Stimulated activated CD8-positive, alpha-beta memory T cell treated with anti-CD3 and anti-CD28 coated beads, Interleukin-7, amount 100 ng/mL, for 48 hours (primary cell): Measurements from ENCODE around the gene ZMIZ1.

ENCODE experiments used
- DNase-seq, 2 donors: peaks; one replicate each; pipeline ENCODE4 v3.0.0-alpha.2; 2020; ENCODE audit warnings: low read depth in 1 of 2; ENCODE audit errors: extremely low read depth in 1 of 2

The ZMIZ1 gene

DNA sequence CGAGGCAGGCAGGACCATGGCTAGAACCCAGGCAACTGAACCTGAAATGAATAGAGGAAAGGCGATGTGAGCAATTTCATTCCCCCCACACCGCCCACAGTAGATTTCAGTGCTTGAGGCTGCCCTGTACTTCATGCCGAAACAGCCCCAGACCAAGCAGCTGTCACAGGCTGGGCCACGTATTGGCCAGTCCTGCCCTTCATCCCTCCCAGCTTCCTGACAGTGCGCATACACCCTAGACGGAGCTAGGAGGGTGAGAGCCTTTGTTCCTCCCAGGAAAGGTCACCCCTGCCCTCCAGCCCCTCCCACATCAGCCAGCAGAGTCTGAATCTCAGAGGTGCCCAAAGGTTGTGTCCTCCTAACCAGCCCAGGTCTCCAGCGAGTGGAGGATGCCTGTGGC, 98.8 kb downstream of the ZMIZ1 start:
- no peak for DNase-seq

DNA sequence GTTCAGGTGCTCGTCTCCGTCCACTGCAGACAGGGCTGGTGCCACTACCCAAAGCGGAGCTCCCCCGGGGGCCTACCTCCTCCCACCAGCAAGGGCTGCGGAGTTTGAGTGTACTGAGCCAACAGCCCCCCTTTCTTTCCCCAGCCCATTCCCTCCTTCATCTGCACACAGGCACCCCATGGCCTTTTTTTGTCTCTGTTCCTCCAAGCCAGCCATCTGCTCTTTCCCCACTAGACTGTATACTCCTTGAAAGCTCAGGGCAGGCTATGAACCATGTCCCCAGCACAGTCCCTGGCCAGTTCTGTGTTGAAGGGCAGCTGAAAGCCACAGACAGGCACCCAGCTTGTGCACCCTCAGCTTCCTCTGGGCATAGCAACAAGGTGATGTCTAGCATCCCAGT, 99.4 kb downstream of the ZMIZ1 start:
- DNase-seq, result no peak

DNA sequence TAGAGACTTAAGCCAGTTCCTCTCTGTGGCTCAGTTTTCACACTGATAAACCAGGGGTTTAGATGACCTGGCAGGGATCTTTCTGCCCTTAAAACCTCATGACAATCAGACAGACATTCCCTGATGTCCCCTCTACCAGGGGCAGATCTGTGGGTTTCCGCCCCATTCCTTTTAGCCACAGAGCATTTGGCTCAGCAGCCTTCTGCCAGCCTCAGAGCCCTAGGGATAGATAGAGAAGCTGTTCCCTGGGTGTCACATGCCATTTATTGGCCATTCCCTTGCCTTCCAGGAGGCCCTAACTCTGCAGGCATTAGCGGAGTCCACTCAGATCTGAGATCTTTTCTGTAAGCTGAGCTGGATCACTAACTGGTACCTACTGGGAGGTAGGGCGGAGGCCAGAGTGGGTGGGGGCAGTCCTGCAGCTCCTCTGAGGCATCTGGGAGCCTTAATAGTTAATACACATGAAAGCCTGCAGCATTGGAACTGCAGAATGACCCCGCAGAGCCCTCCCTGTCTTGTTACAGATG, 101.5 kb downstream of the ZMIZ1 start:
- DNase-seq, result no peak

DNA sequence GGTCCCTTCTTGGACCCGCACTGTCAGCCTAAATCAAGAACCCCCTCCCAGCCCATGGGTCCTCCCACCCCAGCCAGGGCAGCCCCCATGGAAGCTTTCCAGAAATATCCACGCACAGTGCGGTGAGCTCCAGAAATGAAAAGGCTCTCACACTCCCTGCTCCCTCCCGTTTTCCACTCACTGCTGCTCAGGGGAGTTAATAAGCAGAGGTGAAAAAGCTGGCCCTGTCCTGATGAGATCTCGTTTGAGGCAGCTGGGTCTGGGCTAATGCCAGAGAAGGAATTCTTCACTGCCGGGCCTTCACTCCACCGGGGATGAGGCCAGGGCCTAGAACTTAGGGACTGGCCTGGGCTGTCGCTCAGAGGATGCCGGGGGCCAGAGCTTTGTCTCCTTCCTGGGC, 102.2 kb downstream of the ZMIZ1 start:
- DNase-seq, result no peak

DNA sequence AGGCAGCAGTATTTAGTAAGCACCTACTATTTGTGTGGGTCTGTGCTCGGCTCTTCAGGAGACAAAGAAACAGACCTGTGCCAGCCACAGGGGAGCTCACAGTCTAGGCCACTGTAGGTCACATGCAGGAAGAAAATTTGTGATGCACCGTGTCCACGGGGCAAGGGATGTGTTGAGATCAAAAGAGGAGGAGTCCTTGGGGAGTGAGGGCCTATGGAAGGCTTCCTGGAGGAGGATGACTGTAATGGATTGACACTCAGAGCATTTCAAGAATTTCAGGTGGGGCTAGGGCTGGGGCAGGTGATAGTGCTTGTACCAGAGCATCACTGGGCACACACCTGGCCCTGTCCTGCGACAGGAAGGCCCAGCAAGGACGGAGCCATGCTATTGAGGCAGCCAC, 102.7 kb downstream of the ZMIZ1 start:
- DNase-seq, result no peak

DNA sequence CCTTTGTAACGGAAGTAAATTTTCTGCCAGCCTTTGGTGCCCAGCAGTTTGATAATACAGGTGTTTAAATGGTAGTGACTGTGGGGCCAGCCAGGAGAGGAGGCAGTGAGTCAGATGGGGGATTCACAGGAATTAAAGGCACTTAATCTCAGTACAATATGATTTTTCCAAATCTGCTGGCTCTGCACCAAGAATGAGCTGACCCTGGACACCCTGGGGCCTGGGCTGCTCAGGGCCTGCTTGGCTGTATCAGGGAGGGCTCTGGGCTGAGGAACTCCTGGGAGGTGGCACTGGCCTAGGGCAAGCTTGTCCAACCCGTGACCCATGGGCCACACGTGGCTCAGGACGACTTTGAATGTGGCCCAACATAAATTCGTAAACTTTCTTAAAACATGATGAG, 104.1 kb downstream of the ZMIZ1 start:
- no peak for DNase-seq

DNA sequence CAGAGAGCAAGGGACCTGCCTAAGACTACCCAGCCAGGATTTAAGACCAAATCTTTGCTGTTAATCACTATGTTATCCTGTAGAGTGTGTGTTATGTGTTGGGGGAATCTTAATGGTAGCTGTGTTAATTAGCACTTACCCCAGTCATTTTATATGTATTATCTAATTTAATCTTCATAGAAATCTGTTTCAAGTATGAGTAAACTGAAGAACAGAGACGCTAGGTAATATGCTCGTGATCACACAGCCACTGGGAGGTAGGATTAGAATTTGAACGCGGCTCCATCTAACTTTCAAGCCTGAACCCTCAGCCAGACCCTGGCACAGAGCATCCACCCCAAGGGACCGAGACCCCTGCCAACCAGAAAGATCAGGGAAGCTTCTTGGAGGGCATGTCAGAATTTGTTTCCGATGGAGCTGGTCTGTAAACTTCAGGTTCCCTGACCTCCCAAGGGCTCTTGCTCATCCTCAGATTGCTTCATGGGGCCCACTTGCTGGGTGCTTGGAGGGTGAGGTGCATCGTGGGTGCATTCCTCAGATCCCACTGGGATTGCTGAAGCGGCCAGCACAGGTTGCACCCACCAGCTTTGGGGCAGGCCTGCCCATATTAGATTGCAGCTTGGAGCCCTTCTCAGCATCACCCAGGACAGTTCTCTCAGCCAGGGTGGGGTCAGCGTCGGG, 105.0 kb downstream of the ZMIZ1 start:
- DNase-seq, result no peak

DNA sequence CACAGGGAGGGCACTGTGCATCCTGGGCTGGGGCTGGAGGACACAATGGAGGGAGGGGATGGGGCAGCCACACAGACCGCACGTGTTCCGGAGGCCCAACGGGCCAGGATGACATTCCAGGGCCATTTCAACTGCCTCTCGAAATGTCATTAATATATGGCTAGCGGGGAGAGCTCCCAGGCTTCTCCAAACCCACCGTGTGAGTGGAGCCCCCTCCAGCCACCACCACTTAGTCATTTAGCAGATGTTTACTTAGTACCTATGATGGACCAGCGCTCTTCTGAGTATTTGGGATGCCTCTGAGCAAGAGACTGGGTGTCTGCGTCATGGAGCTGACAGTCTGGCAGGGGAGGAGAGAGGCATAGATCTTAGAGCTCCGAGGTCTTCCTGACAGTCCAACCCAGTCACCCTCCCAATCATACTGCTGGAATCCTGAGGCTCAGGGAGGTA, 107.3 kb downstream of the ZMIZ1 start:
- no peak for DNase-seq

DNA sequence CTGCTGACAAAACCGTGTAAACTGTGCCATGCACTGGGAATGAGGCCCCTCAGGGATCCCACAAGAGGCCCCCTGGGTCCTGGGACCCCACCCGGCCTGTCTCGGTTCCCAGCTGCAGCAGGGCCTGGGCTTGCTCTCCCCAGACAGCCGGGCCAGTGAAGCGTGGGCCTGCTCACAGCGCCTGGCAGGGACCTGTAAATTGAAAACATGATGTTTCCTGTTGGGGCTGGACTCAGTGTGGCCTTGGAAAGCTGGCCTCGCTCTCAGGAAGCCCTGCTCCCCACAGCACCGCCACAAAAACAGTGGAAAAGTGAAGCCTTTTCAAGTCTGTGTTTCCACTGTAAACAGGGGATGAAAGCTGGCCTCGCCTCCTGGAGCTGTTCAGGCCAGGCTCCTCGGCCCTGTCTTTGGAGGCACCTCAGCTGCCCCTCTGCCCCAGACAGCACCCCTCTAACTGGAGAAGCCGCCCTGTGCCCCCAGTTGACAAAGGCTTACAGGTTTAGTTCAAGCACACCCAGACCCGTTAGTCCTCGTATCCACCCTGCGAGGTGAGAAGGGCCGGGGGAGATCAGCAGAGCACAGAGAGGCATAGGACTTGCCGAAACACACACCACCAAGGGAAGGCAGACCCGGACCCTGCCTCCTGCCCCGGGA, 108.3 kb downstream of the ZMIZ1 start:
- DNase-seq, result no peak

DNA sequence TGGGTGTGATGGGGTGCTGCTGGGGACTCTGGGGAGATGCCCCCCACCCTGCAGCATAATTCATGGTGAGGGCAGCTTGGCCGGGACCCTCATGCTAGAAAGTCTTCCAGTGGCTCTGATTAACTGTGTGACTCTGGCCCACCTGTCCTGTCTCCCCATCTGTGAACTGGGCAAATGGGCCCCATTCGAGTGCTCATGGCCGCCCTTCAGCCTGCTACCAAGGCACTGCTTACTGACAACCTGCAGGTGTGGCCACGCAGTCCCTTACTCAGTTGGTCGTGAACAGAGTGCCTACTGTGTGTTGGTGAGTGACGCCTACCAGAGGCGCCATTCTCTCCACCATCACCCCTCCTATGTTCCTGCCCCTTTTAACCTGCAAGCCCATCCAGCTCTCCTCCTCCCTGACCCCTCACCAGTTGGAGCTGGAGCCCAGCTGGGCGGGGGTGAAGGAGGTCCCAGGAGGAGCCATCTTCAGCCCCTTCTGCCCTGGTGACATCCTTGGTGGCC, 109.4 kb downstream of the ZMIZ1 start:
- no peak for DNase-seq

DNA sequence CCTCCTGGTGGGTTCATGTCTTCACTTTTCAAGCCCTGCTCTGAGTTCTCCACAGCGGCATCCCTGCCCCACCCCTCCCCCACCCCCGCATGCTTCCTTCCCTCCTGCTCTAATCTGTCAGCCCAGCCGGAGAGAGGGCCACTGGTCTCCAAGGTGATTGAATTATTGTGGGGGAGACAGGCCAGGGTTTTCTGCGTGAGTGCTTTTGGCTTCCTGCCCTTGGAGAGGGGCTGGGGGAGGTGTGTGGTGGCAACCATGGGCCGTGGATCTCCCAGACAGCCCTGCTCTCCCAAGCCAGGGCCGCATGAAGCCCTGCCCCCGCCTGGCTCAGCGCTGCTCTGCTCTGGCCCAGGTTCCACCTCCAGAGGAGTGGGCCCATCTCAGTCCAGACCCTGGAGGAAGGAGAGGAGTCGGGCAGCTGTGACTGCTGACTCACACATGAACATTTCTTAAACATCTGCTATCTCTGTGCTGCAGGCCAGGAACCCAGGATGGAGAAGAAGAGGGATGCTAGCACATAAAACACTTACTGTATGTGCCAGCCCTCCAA, 109.9 kb downstream of the ZMIZ1 start:
- DNase-seq, result no peak

DNA sequence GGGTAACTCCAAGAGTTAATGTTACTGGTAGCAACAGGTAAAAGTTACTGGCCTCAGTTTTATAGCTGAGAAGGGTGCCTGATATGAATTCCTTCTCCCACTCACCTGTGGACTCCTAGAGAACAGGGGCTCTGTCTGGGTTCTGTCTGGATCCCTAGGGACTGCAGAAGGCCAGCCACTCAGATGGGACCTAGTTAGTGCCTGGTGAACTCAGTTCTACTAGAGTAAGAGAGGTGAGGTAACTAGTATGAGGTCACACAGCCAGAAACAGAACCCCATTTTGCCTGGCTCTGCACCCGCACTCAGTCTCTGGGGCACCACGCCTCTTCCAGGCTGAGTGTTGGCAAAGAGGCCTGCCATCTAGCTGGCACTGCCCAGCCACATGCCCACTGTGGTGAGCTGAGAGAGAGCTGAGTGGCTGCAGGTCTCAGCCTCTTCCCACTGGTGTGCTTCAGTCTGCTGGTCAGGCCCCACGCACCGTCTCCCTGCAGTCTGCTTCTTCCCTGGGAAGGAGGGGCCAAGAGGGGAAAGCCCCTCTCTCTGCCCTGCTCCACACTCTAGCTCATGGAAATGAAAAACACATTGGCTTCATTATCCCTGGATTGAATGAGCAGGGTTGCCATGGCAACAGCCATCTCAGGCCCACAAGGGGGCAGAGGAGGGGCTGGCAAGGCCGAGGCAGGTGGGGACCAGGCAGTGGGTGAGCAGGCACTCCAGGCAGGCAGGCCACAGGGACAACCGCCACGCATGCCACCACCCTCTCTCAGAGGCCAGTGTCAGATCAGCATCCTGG, 110.6 kb downstream of the ZMIZ1 start:
- no peak for DNase-seq

DNA sequence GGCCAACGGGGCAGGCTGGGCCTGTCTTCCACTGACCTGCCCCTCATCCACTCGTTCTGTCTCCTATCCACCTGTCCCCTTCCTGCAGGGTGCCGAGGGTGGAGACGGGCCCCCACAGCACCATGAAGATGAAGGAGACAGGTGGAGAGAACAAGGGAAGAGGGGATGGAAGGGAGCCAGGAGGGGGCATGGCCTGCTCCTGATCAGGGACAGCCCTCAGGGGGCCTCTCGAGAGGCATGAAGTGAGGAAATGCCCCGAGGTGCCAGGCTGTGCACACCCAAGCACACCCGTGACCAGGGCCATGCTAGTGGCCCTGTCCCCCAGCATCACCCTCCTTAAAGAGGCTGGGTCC, 111.2 kb downstream of the ZMIZ1 start:
- no peak for DNase-seq

DNA sequence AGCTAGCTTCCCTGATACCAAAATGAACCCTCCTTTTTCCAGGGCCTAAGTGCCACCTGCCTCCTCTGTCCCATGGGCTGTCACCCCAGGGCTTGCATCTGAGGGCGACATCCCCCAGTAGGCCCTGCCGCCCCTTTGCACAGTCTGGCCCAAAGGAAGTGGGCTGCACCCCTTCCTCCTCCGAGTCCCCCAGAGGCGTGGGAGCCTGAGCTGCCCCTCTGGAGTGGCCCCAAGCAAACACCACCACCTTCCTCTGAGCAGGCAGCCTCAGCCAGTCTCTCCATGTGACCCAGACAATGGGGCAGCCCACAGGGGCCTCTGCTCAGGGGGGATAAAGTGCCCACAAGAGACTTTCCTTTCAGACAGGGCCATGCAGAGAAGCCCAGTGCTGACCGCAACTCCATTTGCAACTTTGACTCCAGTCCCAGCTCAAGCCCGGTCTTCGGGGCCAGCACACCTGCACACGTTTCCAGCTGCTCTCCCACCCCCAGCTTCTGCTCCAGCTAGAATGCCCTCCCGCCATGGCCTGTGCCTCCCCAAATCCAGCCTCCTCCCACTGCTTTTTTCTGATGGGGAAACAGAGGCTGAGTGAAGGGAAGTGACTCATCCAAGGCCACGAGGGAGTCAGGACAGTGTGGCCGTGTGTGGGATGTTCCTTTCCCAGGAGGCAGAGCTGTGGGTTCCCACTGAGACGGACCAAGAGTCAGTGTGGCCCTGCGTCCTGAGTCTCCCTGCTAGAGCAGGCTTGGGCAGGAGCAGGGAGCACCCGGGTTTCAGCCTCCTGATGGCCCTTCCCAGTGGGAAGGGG, 111.9 kb downstream of the ZMIZ1 start:
- DNase-seq, result no peak

DNA sequence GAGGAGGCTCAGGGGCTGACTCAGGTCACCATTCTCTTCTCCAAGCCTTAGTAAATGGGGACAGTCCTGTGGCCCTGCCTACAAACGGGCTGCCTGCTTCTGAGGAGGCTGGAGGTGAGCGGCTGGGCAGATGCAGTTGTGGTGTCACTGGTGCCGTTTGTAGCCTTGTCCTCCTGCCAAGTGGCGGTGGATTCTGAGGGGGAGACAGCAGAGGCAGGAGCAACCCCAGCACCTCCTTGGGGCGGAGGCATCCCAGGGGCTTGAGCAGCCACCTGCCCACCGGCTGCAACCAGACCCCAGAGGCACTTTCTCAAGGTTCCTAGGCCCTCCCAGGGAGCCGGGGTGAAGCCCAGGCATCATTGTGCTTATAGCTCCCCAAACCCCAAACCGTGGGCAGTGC, 112.5 kb downstream of the ZMIZ1 start:
- DNase-seq, result no peak

DNA sequence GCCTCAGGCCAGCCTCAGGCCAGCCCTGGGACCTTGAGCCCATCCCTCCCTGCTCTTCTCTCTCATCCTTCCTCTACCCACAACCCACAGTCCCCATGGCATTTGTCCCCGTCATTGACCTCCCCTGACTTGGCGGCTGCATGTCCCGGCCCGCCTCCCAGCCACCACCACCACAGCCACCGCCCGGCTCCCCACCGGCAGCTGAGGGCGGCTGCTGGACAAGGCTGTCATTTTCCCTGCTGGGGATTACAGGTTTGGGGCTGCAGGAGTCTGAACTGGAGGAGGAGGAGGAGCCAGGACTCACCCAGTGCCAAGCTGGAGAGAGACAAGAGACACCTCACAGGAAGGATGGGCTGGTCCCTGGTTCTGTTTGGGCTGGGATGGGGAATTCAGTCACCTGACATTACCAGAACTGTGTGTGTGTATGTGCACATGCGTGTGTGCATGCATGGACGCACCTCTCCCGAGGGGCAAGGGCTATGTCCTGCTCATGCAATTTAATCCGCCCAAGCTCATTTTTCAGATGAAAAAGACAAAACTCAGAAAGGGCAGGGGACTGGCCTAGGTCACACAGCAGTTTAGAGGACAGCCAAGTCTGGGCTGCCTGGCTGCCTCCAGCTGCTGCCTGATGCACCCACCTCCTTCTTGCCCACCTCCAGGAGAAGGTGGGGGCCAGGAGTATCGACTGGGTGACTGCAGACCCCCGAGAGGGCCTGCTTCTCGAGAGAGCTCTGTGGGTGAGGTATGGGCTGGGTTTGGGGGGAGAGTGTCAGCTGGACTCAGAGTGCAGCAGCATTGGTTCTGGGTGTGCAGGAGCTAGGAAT, 113.1 kb downstream of the ZMIZ1 start:
- no peak for DNase-seq

DNA sequence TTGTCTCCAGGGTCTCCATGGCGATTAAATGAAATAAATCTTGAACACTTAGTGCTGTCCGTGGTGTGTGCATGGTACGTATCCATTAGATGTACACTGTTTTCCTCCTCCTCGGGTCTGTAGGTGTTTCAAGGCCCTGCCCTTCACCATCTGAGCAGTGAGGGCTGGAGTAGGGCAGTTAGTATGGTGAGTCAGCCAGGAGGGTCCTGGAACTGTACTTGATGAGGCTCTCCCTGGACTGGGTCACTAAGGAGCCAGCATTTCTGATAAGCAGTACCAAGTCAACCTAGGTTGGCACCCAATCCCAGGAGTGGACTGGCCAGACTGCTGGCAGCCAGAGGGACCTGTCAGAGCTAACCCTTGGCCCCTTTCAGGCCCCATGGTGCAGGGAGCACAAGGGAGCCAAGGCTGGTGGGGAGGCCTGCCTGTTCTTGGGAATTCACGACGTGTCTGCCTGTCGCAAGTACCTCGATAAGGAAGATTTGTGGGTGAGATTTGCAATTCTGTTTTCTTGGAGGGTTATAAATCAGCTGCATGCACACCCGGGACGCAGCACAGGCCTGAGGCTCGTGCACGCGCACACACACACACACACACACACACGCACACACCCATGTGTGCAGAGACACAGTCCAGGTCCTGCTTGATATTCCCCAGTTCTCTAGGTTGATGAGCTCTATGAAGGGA, 114.2 kb downstream of the ZMIZ1 start:
- DNase-seq, result no peak

DNA sequence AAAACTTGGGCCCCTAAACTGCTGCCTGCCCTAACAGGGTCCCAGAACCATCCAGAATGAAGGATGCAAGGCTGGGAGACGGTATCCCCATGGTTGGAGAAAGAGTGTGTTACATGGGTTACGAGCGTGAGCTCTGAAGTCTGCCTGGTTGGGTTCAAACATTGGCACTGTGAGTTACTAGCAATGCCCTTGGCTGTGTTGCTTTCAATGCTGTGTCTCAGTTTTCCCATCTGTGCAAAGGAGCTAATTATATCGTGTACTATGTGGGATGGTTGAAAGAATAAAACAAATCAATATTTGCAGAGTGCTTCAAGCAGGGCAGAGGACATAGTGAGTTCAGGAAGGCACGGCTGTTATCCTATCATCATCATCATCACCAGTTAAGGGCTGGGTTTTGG, 114.7 kb downstream of the ZMIZ1 start:
- no peak for DNase-seq

DNA sequence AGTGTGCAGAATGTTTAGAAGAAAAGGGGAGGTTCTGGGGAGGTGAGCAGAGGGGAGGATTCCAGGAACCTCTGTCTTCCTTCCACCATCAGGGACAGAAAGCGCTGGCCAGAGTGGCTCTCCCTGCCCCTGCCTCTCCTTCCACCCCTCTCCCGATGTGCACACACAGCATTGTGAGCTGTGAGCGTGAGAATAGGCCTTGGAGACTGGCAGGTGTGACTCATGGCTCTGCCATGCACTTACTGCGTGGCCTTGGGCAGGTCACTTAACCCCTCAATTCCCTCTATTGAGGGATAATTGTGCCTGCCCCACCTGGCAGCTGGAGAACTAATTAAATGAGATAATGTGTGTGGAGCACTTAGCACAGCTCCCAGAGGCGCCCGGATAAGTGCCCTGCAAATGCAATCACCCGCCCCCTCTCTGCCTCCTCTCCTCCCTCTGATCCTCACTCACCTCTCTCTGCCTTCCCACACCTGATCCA, 115.4 kb downstream of the ZMIZ1 start:
- DNase-seq, result no peak
